ENCODE data around the gene FBXW10.
"Not testable (repeated sequence)": the region's sequence is repeated elsewhere in the genome, so short reads cannot be mapped to it uniquely, and the experiment has no call there.

Gene FBXW10

DNA sequence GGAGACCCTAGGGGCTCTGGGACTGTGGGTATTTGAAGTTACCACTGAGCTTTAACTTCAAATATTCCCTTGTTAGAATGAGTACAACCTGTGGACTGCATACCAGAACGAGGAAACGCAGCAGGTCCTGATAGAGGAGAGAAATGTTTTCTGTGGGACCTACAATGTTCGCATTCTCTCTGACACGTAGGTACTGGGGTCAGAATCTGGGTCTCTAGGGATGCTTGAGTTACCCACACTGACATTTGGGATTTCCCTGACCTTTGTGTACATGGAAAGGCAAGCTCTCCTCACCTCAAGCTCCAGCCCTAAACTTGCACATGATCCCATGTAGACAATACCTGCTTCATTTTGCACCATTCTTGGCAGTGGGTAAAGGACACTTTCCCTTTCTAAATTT lies 12.1 kb downstream of the FBXW10 start:
- not testable (repeated sequence) for FAIRE-seq

GRCh38 chr17:18757368-18758044 lies 13.7 kb downstream of the FBXW10 start:
- FAIRE-seq = not testable (repeated sequence)

DNA sequence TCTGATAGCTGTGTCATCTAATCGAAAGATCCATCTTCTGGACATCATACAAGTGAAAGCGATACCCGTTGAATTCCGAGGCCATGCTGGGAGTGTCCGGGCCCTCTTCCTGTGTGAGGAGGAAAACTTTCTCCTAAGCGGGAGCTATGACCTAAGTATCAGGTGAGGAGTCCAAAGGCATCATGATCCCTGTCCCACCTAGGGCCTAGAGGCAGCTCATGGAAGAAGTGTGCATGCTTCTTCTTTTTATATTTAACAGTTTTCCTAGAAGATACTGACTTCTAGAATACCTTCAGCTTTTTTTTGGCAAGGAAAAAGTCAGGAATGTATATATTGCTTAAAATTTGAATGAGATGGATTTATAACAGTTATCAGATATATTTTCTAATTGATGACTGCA lies 14.5 kb downstream of the FBXW10 start:
- not testable (repeated sequence) for FAIRE-seq

DNA sequence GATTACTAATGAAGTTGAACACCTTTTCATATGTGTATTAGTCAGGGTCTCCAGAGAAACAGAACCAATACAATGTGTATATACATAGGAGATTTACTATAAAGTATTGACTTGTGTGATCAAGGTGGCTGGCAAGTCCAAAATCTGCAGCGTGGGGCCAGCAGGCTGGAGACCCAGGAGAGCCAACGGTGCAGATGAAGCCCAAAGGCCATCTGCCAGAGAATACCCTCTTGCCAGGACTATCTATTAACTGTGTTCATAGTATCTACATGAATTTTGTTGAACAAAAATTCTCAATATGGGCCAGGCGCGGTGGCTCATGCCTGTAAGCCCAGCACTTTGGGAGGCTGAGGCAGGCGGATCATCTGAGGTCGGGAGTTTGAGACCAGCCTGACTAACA lies 16.4 kb downstream of the FBXW10 start:
- FAIRE-seq = not testable (repeated sequence)

DNA sequence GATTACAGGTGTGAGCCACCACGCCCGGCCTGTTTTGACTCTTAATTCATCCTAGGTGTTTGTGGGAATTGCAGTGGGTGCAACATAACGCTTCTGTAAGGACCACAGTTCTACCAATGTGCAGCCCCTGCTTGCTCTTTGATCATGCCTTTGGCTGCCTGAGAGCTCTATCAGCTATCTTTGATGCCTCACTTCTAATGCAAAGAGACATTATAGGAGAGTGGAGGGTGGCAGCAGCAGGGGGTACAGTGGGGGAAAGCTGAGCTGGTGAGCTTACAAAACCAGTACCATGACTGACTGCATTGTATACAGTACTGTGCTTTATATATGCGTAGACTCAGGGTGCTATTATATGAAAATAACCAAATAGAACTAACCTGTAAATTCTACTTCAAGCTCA lies 26.7 kb downstream of the FBXW10 start:
- FAIRE-seq = not testable (repeated sequence)

- FAIRE-seq = not testable (repeated sequence)
Observed at GRCh38 chr17:18771066-18771465, 27.2 kb downstream of the FBXW10 start.

GRCh38 chr17:18772471-18772870 lies 28.6 kb downstream of the FBXW10 start:
- FAIRE-seq = no peak

- peak; percentile 8 for FAIRE-seq
Observed at GRCh38 chr17:18780991-18781718, 37.3 kb downstream of the FBXW10 start, which contains the start of gene TVP23B. TSS of gene TVP23B (plus strand) at chr17:18781183. CDS start at chr17:18781294, 111 bp downstream.

GRCh38 chr17:18781805-18782204 lies 38.0 kb downstream of the FBXW10 start:
- not testable (repeated sequence) for FAIRE-seq

GRCh38 chr17:18785933-18786332 lies 42.1 kb downstream of the FBXW10 start:
- not testable (repeated sequence) for FAIRE-seq

GRCh38 chr17:18786890-18787289 lies 43.0 kb downstream of the FBXW10 start:
- FAIRE-seq = not testable (repeated sequence)

- FAIRE-seq = peak; percentile 78
Observed at GRCh38 chr17:18791402-18791801, 47.5 kb downstream of the FBXW10 start.

GRCh38 chr17:18794841-18795240 lies 51.0 kb downstream of the FBXW10 start:
- not testable (repeated sequence) for FAIRE-seq

DNA sequence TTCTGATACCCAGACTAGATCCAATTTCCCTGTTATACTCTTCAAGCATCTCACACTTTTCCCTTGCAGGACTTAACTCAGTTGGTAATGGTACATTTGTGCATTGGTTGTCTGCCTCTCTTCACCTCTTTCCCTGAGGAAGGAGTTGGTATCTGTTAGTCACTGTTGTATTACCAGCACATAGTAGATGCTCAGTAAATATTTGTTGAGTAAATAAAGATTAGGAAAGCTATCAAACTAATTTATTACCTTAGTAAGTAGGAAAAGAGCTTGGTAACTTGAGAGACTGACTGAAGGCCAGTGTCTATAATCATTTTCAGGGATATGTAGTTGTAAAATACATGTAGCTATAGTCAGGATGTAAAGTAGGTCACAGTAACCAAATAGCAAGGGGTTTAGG lies 53.0 kb downstream of the FBXW10 start:
- FAIRE-seq = not testable (repeated sequence)

- FAIRE-seq = not testable (repeated sequence)
Observed at GRCh38 chr17:18803458-18804245, 59.8 kb downstream of the FBXW10 start.

DNA sequence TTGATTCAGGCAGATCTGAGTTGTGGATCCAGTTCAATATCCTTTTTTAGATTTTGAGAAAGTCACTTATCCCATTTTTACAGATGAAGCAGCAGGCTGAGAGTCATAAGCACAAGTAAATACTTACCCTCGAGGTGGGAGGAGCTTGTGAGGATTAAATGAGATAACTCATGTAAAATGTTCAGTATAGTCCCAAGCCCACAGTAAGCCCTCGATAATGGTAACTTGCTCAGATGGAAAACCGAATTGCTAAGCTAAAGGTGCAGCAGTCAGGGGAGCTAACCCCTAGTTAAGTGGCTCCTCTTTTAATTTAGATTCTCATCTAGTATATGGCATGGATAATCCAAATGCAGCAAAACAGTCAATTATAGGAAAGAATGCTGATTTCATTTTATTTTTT lies 72.1 kb downstream of the FBXW10 start:
- not testable (repeated sequence) for FAIRE-seq

GRCh38 chr17:18816489-18817371 lies 72.9 kb downstream of the FBXW10 start:
- FAIRE-seq = peak; percentile 99

DNA sequence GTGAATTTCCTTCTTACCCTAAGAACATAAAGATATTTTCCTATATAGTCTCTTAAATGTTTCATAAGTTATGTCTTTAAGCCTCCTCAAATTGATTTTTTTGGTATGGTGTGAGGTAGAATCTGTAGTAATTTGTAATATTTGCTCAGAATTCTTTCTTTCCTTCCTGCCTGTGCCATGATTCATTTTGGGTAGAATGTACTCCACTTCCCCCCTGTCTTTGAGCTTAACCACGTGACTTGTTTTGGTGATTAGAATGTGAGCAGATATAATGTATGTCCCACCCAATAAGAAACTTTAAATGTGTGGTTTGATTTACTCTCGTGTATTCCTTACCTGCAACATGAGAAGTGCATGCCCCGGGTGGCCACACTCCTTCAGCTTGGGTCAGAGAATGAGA lies 77.6 kb downstream of the FBXW10 start:
- FAIRE-seq = not testable (repeated sequence)

DNA sequence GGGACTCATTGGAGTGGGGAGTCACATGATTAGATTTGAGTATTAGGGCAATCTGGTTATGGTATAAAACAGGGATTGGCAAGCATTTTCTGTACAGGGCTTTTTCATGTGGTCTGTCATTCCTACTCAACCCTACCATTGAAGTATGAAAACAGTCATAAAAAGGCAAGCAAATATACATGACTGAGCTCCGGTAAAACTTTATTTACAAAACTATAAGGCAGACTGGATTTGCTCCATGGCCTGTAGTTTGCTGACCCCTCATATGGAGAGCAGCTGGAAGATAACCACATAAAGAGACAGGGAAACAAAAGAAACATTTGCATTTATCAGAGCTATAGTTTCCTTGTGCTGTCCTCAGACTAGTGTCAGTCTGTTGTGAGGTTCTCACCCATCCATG lies 83.8 kb downstream of the FBXW10 start:
- not testable (repeated sequence) for FAIRE-seq

Data from G401.6 (cell line).